HCT116 (cell line): ENCODE measurements around the gene STAG1. TPM values are rescaled to one million over a fixed set of nuclear protein-coding genes. Genes with fewer than 3 reads are reported as not detected.

ENCODE experiments used
- ATAC-seq: fragments of 200-7000 bp; cut with Tn5 transposase; 2 replicates; pipeline ENCODE4 v1.9.1; 2020; ENCODE audit warnings: mild to moderate bottlenecking, moderate library complexity
- BruUV-seq: library from RNA; stranded (reverse); fragments of 400-500 nt; replicated peaks from 2 replicates; lab custom pipeline; 2021; lab: Mats Ljungman, UMichigan
- CTCF ChIA-PET: fragments of 300-600 bp; sonication (Branson Sonifier 250); formaldehyde crosslinking; loops from one replicate; lab custom pipeline; 2021; ENCODE audit warnings: antibody characterized with exemption; lab: Charles Lee
- POLR2A ChIA-PET: fragments of 300-600, 350-600 bp; sonication (Branson Sonifier 250); formaldehyde crosslinking; loops from one replicate; lab custom pipeline; 2021; ENCODE audit warnings: antibody characterized with exemption; lab: Charles Lee
- RAD21 ChIA-PET, 2 experiments: fragments of 300-600 bp; sonication (Branson Sonifier 250); formaldehyde crosslinking; loops; one replicate each; lab custom pipeline; 2023; ENCODE audit warnings: low total read pairs in 2 of 2; ENCODE audit not compliant: uncharacterized antibody in 2 of 2, unreplicated experiment in 2 of 2, low non-redundant PET in 1 of 2; lab: Charles Lee
- DNase-seq: peaks from one replicate; pipeline ENCODE4 v3.0.0-alpha.2; 2010; ENCODE audit warnings: low read depth, low spot score
- H2AFZ ChIP-seq: fragments of 200-600 bp; shearing (Covaris generic), sonication (generic); 2 replicates; pipeline ENCODE4 v1.6.1; 2017; ENCODE audit warnings: low read depth, mixed run types, mixed read lengths, antibody characterized with exemption, low read length; ENCODE audit not compliant: poor library complexity, severe bottlenecking
- H3K27ac ChIP-seq: 2 replicates; pipeline ENCODE4 v1.5.1; 2012; ENCODE audit warnings: low read depth, low read length
- H3K27me3 ChIP-seq: fragments of 200-600 bp; sonication (generic); 2 replicates; pipeline ENCODE4 v1.6.1; 2016; ENCODE audit warnings: mixed run types, low read length, mixed read lengths; ENCODE audit not compliant: insufficient read depth
- H3K36me3 ChIP-seq, 2 experiments: fragments of 200-500 bp in 1 of 2; fragments of 200-600 bp in 1 of 2; sonication (Bioruptor generic) in 1 of 2; sonication (generic) in 1 of 2; 2 replicates each; pipeline versions ENCODE4 v1.5.1 to v1.6.1; 2014 to 2016; ENCODE audit warnings: low read length in 2 of 2, inconsistent platforms in 1 of 2, mixed read lengths in 1 of 2, mixed run types in 1 of 2; ENCODE audit not compliant: insufficient read depth in 2 of 2, control insufficient read depth in 1 of 2
- H3K4me1 ChIP-seq, 2 experiments: fragments of 200-600 bp in 1 of 2; sonication (generic) in 1 of 2; 2 replicates each; pipeline versions ENCODE4 v1.5.1 to v1.6.1; 2012 to 2017; ENCODE audit warnings: low read length in 2 of 2, inconsistent platforms in 1 of 2, mild to moderate bottlenecking in 1 of 2, mixed read lengths in 1 of 2, mixed run types in 1 of 2, moderate library complexity in 1 of 2; ENCODE audit not compliant: insufficient read depth in 2 of 2, control insufficient read depth in 1 of 2
- H3K4me2 ChIP-seq: fragments of 200-600 bp; sonication (generic); 2 replicates; pipeline ENCODE4 v1.6.1; 2017; ENCODE audit warnings: mixed run types, low read length, mixed read lengths
- H3K4me3 ChIP-seq, 2 experiments: fragments of 200-600 bp in 1 of 2; sonication (generic) in 1 of 2; replicated peaks in 1 of 2; 2 replicates each; pipeline ENCODE4 v1.5.1; 2011 to 2016; ENCODE audit warnings: low read length in 2 of 2, control low read depth in 1 of 2, low read depth in 1 of 2, mild to moderate bottlenecking in 1 of 2, mixed read lengths in 1 of 2, mixed run types in 1 of 2
- H3K79me2 ChIP-seq: fragments of 200-600 bp; sonication (generic); 2 replicates; pipeline ENCODE4 v1.6.1; 2017; ENCODE audit warnings: mild to moderate bottlenecking, mixed run types, low read length, moderate library complexity, mixed read lengths; ENCODE audit not compliant: insufficient read depth
- H3K9ac ChIP-seq: fragments of 200-600 bp; sonication (generic); 2 replicates; pipeline ENCODE4 v1.6.1; 2016; ENCODE audit warnings: low read length, mixed read lengths
- H3K9me2 ChIP-seq: fragments of 200-600 bp; sonication (generic), shearing (Covaris generic); 2 replicates; pipeline ENCODE4 v1.6.1; 2017; ENCODE audit warnings: mixed run types, mild to moderate bottlenecking, moderate library complexity; ENCODE audit not compliant: insufficient read depth
- H3K9me3 ChIP-seq, 2 experiments: fragments of 200-500 bp in 1 of 2; fragments of 200-600 bp in 1 of 2; sonication (Bioruptor generic) in 1 of 2; sonication (generic) in 1 of 2; 2 replicates each; pipeline ENCODE4 v1.6.1; 2014 to 2017; ENCODE audit warnings: low read length in 2 of 2, mixed read lengths in 2 of 2, inconsistent platforms in 1 of 2, low read depth in 1 of 2, mild to moderate bottlenecking in 1 of 2, mixed run types in 1 of 2, moderate library complexity in 1 of 2; ENCODE audit not compliant: control insufficient read depth in 1 of 2, insufficient read depth in 1 of 2
- H4K20me1 ChIP-seq: fragments of 200-600 bp; sonication (generic), shearing (Covaris generic); 2 replicates; pipeline ENCODE4 v1.6.1; 2017; ENCODE audit warnings: mixed run types, mild to moderate bottlenecking, moderate library complexity; ENCODE audit not compliant: insufficient read depth
- ATF3 ChIP-seq: IDR thresholded peaks from 2 replicates; pipeline ENCODE4 v1.6.1; 2012
- CBX3 ChIP-seq: IDR thresholded peaks from 2 replicates; pipeline ENCODE4 v1.6.1; 2012; ENCODE audit warnings: low read depth
- EGR1 ChIP-seq: IDR thresholded peaks from 2 replicates; pipeline ENCODE4 v1.6.1; 2012; ENCODE audit warnings: low read depth
- ELF1 ChIP-seq: IDR thresholded peaks from 2 replicates; pipeline ENCODE4 v1.6.1; 2012; ENCODE audit warnings: low read depth, borderline replicate concordance
- EZH2 ChIP-seq: fragments of 200-600 bp; sonication (generic); IDR thresholded peaks from 2 replicates; pipeline ENCODE4 v1.6.1; 2017; ENCODE audit warnings: antibody characterized with exemption, mixed run types
- EZH2phosphoT487 ChIP-seq: fragments of 200-600 bp; IDR thresholded peaks from 2 replicates; pipeline ENCODE4 v1.6.1; 2018; ENCODE audit warnings: antibody characterized with exemption, borderline replicate concordance
- FOSL1 ChIP-seq: IDR thresholded peaks from 2 replicates; pipeline ENCODE4 v1.6.1; 2012; ENCODE audit warnings: low read depth
- JUND ChIP-seq: IDR thresholded peaks from 2 replicates; pipeline ENCODE4 v1.6.1; 2012
- POLR2A ChIP-seq: IDR thresholded peaks from 2 replicates; pipeline ENCODE4 v1.7.0; 2011; ENCODE audit warnings: borderline replicate concordance; ENCODE audit not compliant: insufficient read depth, insufficient read length; ENCODE audit errors: extremely low read depth
- RAD21 ChIP-seq: IDR thresholded peaks from 2 replicates; pipeline ENCODE4 v1.6.1; 2012; ENCODE audit warnings: low read depth, mild to moderate bottlenecking
- REST ChIP-seq: IDR thresholded peaks from 2 replicates; pipeline ENCODE4 v1.6.1; 2012; ENCODE audit warnings: low read depth
- SIN3A ChIP-seq: IDR thresholded peaks from 2 replicates; pipeline ENCODE4 v1.6.1; 2012; ENCODE audit warnings: low read depth
- SP1 ChIP-seq: IDR thresholded peaks from 2 replicates; pipeline ENCODE4 v1.6.1; 2012; ENCODE audit warnings: low read depth
- SRF ChIP-seq: IDR thresholded peaks from 2 replicates; pipeline ENCODE4 v1.6.1; 2012; ENCODE audit warnings: low read depth
- TCF7L2 ChIP-seq: IDR thresholded peaks from 2 replicates; pipeline ENCODE4 v1.7.0; 2011; ENCODE audit warnings: borderline replicate concordance, inconsistent platforms; ENCODE audit not compliant: insufficient read depth, insufficient read length; ENCODE audit errors: extremely low read depth
- YY1 ChIP-seq: IDR thresholded peaks from 2 replicates; pipeline ENCODE4 v1.6.1; 2011; ENCODE audit warnings: low read length, low read depth, moderate library complexity, mild to moderate bottlenecking; ENCODE audit not compliant: insufficient replicate concordance; ENCODE audit errors: extremely low read depth
- ZBTB33 ChIP-seq: IDR thresholded peaks from 2 replicates; pipeline ENCODE4 v1.6.1; 2011; ENCODE audit warnings: mild to moderate bottlenecking, low read length, moderate library complexity; ENCODE audit not compliant: insufficient replicate concordance; ENCODE audit errors: extremely low read depth
- ZFX ChIP-seq: fragments of 450-650 bp; IDR thresholded peaks from 2 replicates; pipeline ENCODE4 v1.6.1; 2017
- ZNF274 ChIP-seq: fragments of 200-500 bp; sonication (Bioruptor generic); IDR thresholded peaks from 2 replicates; pipeline ENCODE4 v1.6.1; 2014; ENCODE audit warnings: mild to moderate bottlenecking, low read depth, low read length, inconsistent platforms
- intact Hi-C: fragments of 100-400 bp; cut with micrococcal nuclease; formaldehyde crosslinking; loops from 2 replicates; pipeline ENCODE4 v1.10.0; 2022
- total RNA-seq: library from RNA; stranded (reverse); gene quantifications from one replicate; pipeline ENCODE4 v1.2.1, GENCODE V29; 2021; ENCODE audit not compliant: unreplicated experiment

STAG1 gene
- total RNA-seq, 1 experiment from 2014 or later: 29.4 TPM

- TF ChIP-seq ZBTB33: no peak
- TF ChIP-seq, all 23 proteins: peak for 0
These were observed 11.1 kb downstream of the STAG1 start (continued) for GRCh38 chr3:136741063-136741462.

GRCh38 chr3:136740351-136740958 is 11.7 kb downstream of the STAG1 start:
- POLR2A ChIA-PET: no interaction called here
- DNase-seq (no peak), ATAC-seq (no peak)
- no peak overlapping the region for H3K9ac ChIP-seq
- CTCF ChIA-PET: no interaction called here
- H2AFZ ChIP-seq: no peak overlapping the region
- H3K4me2 ChIP-seq: no peak overlapping the region
- H3K9me3 ChIP-seq: no peaks in the 10 kb centered on the region
- no peaks in the 10 kb centered on the region for H3K36me3 ChIP-seq
- H3K79me2 ChIP-seq: peaks cover 95% of the 10 kb centered on the region
- intact Hi-C loops: no loop called here
- no TSS peak for BruUV-seq
- H3K27ac ChIP-seq: no peak overlapping the region
- H4K20me1 ChIP-seq: no peaks in the 10 kb centered on the region
- peaks cover 22 to 35% of the 10 kb centered on the region in 2 experiments for H3K4me1 ChIP-seq
- RAD21 ChIA-PET: no interaction called here
- H3K9me2 ChIP-seq: no peaks in the 10 kb centered on the region
- no peak overlapping the region for H3K4me3 ChIP-seq
- H3K27me3 ChIP-seq: no peaks in the 10 kb centered on the region
- TF ChIP-seq ZBTB33: no peak
- TF ChIP-seq EZH2phosphoT487: no peak
- TF ChIP-seq SRF: no peak
- no peak for TF ChIP-seq RAD21
- no peak for TF ChIP-seq POLR2A
- no peak for TF ChIP-seq FOSL1
- TF ChIP-seq ZFX: no peak
- no peak for TF ChIP-seq SIN3A
- TF ChIP-seq ELF1: no peak
- TF ChIP-seq EZH2: no peak
- no peak for TF ChIP-seq ATF3
- TF ChIP-seq REST: no peak
- no peak for TF ChIP-seq CBX3
- no peak for TF ChIP-seq ZNF274
- TF ChIP-seq YY1: no peak
- no peak for TF ChIP-seq EGR1
- no peak for TF ChIP-seq JUND
- TF ChIP-seq SP1: no peak
- TF ChIP-seq TCF7L2: no peak
